Endothelial cell of umbilical vein (primary cell): Measurements from ENCODE around the gene MIER1. TPM values are rescaled to one million over a fixed set of nuclear protein-coding genes. Genes with fewer than 3 reads are reported as not detected.

ENCODE experiments used
- BruUV-seq: library from RNA; stranded (reverse); fragments of 400-500 nt; replicated peaks from 2 replicates; lab custom pipeline; 2021; lab: Mats Ljungman, UMichigan
- CTCF ChIA-PET: fragments of 300-600, 350-600 bp; sonication (Branson Sonifier 250); formaldehyde crosslinking; loops from one replicate; lab custom pipeline; 2021; ENCODE audit warnings: antibody characterized with exemption, inconsistent platforms; lab: Charles Lee
- POLR2A ChIA-PET: fragments of 300-600, 350-600 bp; sonication (Branson Sonifier 250); formaldehyde crosslinking; loops from one replicate; lab custom pipeline; 2021; ENCODE audit warnings: antibody characterized with exemption, inconsistent platforms; lab: Charles Lee
- DNase-seq: peaks from one replicate; pipeline ENCODE4 v3.0.0-alpha.2; 2011; ENCODE audit warnings: low read depth, low spot score
- FAIRE-seq: peaks from 2 replicates; lab custom pipeline; 2011; peaks lifted over from hg19 to GRCh38; lab: Jason Lieb, UNC
- H2AFZ ChIP-seq: 2 replicates; pipeline ENCODE4 v1.6.0; 2012; ENCODE audit warnings: low read depth, low read length, control low read depth, inconsistent platforms
- H3K27ac ChIP-seq: 2 replicates; pipeline ENCODE4 v1.5.1; 2011; ENCODE audit warnings: low read depth, mild to moderate bottlenecking, control low read depth, low read length, moderate library complexity; ENCODE audit not compliant: insufficient read depth
- H3K27me3 ChIP-seq, 2 experiments: 2 replicates each; pipeline versions ENCODE4 v1.6.0 to v1.6.1; 2011; ENCODE audit warnings: low read length in 2 of 2, mixed read lengths in 1 of 2; ENCODE audit not compliant: control insufficient read depth in 2 of 2, insufficient read depth in 2 of 2
- H3K36me3 ChIP-seq, 2 experiments: 2 replicates in 1 of 2; 3 replicates in 1 of 2; pipeline ENCODE4 v1.5.1; 2011; ENCODE audit warnings: low read length in 2 of 2, mild to moderate bottlenecking in 1 of 2, moderate library complexity in 1 of 2; ENCODE audit not compliant: control insufficient read depth in 2 of 2, insufficient read depth in 2 of 2; ENCODE audit errors: extremely low read depth in 1 of 2
- H3K4me1 ChIP-seq: 3 replicates; pipeline ENCODE4 v1.5.1; 2011; ENCODE audit warnings: mild to moderate bottlenecking, low read length; ENCODE audit not compliant: control insufficient read depth, insufficient read depth; ENCODE audit errors: extremely low read depth
- H3K4me2 ChIP-seq: 2 replicates; pipeline ENCODE4 v1.6.1; 2011; ENCODE audit warnings: low read length, control low read depth, mixed read lengths; ENCODE audit not compliant: insufficient read depth
- H3K4me3 ChIP-seq, 3 experiments: fragments of 200-600 bp in 1 of 3; sonication (generic), shearing (Covaris generic) in 1 of 3; replicated peaks in 1 of 3; 2 replicates each; pipeline ENCODE4 v1.5.1; 2011 to 2016; ENCODE audit warnings: control low read depth in 3 of 3, low read length in 3 of 3, mild to moderate bottlenecking in 2 of 3, inconsistent platforms in 1 of 3, low read depth in 1 of 3, moderate library complexity in 1 of 3; ENCODE audit not compliant: insufficient read depth in 1 of 3
- H3K79me2 ChIP-seq: 2 replicates; pipeline ENCODE4 v1.6.0; 2012; ENCODE audit warnings: low read length, inconsistent platforms; ENCODE audit not compliant: control insufficient read depth, insufficient read depth
- H3K9ac ChIP-seq: replicated peaks from 2 replicates; pipeline ENCODE3; 2011; ENCODE audit warnings: low read length, control low read depth; ENCODE audit not compliant: insufficient read depth; ENCODE audit errors: extremely low read depth
- H3K9me1 ChIP-seq: replicated peaks from 3 replicates; pipeline ENCODE4 v1.6.0; 2011; ENCODE audit warnings: mild to moderate bottlenecking, low read length; ENCODE audit not compliant: control insufficient read depth, insufficient read depth; ENCODE audit errors: extremely low read depth
- H3K9me3 ChIP-seq: replicated peaks from 2 replicates; pipeline ENCODE4 v1.5.1; 2012; ENCODE audit warnings: low read length, inconsistent platforms; ENCODE audit not compliant: control insufficient read depth, insufficient read depth
- H4K20me1 ChIP-seq: replicated peaks from 2 replicates; pipeline ENCODE3; 2011; ENCODE audit warnings: mild to moderate bottlenecking, low read length; ENCODE audit not compliant: control insufficient read depth, insufficient read depth; ENCODE audit errors: extremely low read depth
- CTCF ChIP-seq, 2 donors: IDR thresholded peaks; 1 replicate in 1 of 2; 2 replicates in 1 of 2; pipeline ENCODE4 v1.5.1; 2011; ENCODE audit warnings: low read length in 2 of 2, mild to moderate bottlenecking in 2 of 2, moderate library complexity in 2 of 2, control low read depth in 1 of 2, inconsistent platforms in 1 of 2, low read depth in 1 of 2; ENCODE audit not compliant: insufficient read depth in 1 of 2; ENCODE audit errors: extremely low read depth in 1 of 2
- EZH2 ChIP-seq: IDR thresholded peaks from 2 replicates; pipeline ENCODE4 v1.6.1; 2012; ENCODE audit warnings: borderline replicate concordance, low read depth, mild to moderate bottlenecking, moderate library complexity, low read length, inconsistent platforms; ENCODE audit not compliant: severe bottlenecking
- FOS ChIP-seq: IDR thresholded peaks from 2 replicates; pipeline ENCODE4 v1.6.1; 2011; ENCODE audit warnings: mild to moderate bottlenecking, low read length, moderate library complexity, borderline replicate concordance; ENCODE audit not compliant: insufficient read depth
- GATA2 ChIP-seq: IDR thresholded peaks from 2 replicates; pipeline ENCODE4 v1.7.0; 2011; ENCODE audit warnings: low read depth, mild to moderate bottlenecking, moderate library complexity, mixed read lengths, low read length; ENCODE audit not compliant: insufficient read length, insufficient read depth
- JUN ChIP-seq: IDR thresholded peaks from 2 replicates; pipeline ENCODE4 v1.6.1; 2011; ENCODE audit warnings: borderline replicate concordance, low read depth; ENCODE audit not compliant: insufficient read length, insufficient read depth
- MAX ChIP-seq: IDR thresholded peaks from 2 replicates; pipeline ENCODE4 v1.6.1; 2011; ENCODE audit not compliant: insufficient read depth, insufficient read length
- MYC ChIP-seq: IDR thresholded peaks from one replicate; pipeline ENCODE4 v1.6.1; 2011; ENCODE audit warnings: mild to moderate bottlenecking, low read depth, low read length
- POLR2A ChIP-seq: IDR thresholded peaks from 2 replicates; pipeline ENCODE4 v1.6.1; 2012; ENCODE audit warnings: low read depth, mild to moderate bottlenecking, control low read depth, low read length
- POLR2AphosphoS5 ChIP-seq: IDR thresholded peaks from 2 replicates; pipeline ENCODE4 v1.6.1; 2012; ENCODE audit warnings: low read depth, mild to moderate bottlenecking, control low read depth, low read length, moderate library complexity; ENCODE audit not compliant: insufficient read depth
- dilution Hi-C: fragments of 300-500 bp; cut with MboI; formaldehyde crosslinking; loops from one replicate; pipeline ENCODE4 v1.15.0; 2019; ENCODE audit warnings: low sequenced_read_pairs; ENCODE audit not compliant: extremely low pct_ligation_motif_present
- intact Hi-C: fragments of 100-400 bp; cut with micrococcal nuclease; formaldehyde crosslinking; loops from one replicate; pipeline ENCODE4 v1.10.0; 2022
- polyA plus RNA-seq, 4 experiments: library from polyadenylated mRNA; depleted of rRNA in 3 of 4; stranded (reverse) in 3 of 4; unstranded in 1 of 4; fragments of >200 nt; gene quantifications; 2 replicates each; pipeline versions ENCODE4 v1.2.1 to v1.2.3, GENCODE V29; 2011 to 2012; ENCODE audit warnings: missing spikeins in 1 of 4
- total RNA-seq: library from RNA; stranded (reverse); gene quantifications from 2 replicates; pipeline ENCODE4 v1.2.3, GENCODE V29; 2021

Gene MIER1
- total and polyA plus RNA-seq, 2 donors (not counting 3 experiments of a cell fraction or from before 2014, with no cell fraction given), result 7.3 to 36.8 TPM

- Histone ChIP-seq H3K4me2 (no peak overlapping the region), H3K9me3 (no peaks in the 10 kb centered on the region), H3K27ac (no peak overlapping the region), H3K27me3 (no peaks in the 10 kb centered on the region), H3K9ac (no peak overlapping the region), H2AFZ (no peak overlapping the region), H3K4me1 (no peaks in the 10 kb centered on the region), H3K9me1 (no peaks in the 10 kb centered on the region), H3K79me2 (no peaks in the 10 kb centered on the region), H3K36me3 (no peaks in the 10 kb centered on the region), H4K20me1 (no peaks in the 10 kb centered on the region), H3K4me3 (no peak overlapping the region)
- dilution Hi-C loops, result no loop called here
- no peak for FAIRE-seq
- CTCF ChIA-PET, result interaction anchor here (0.9 kb wide), 1 partner anchor 18 kb away, joined by 3 read pairs; no protein-coding TSS in a partner anchor
- intact Hi-C loops, result no loop called here
- no peak for DNase-seq
- POLR2A ChIA-PET, result no interaction called here
- TF ChIP-seq FOS (no peak), CTCF (IDR thresholded peaks at IDR 0.05; ENCODE audit: extremely low read depth in 1 of 2, insufficient read depth in 1 of 2, low read depth in 1 of 2, low read length in 2 of 2) (no peak), MYC (no peak), EZH2 (no peak), GATA2 (no peak), POLR2AphosphoS5 (no peak), MAX (no peak), JUN (no peak), POLR2A (no peak)
- no TSS peak for BruUV-seq
These were observed 107.1 kb downstream of the MIER1 start for GRCh38 chr1:67031859-67032247.

Other genes starting within 250 kb of the MIER1 start
- 4.5 and 12.5 TPM in 2 replicates for gene DYNLT5, start 172.5 kb upstream of the MIER1 start, total RNA-seq
- gene DYNLT5, start 172.5 kb upstream of the MIER1 start, polyA plus RNA-seq, result 3.1 and 4.0 TPM in 2 replicates
- not detected in 2 replicates for gene INSL5, start 123.7 kb upstream of the MIER1 start, total RNA-seq
- not detected in 2 replicates for gene INSL5, start 123.7 kb upstream of the MIER1 start, polyA plus RNA-seq
- gene DNAI4, start 134 bp upstream of the MIER1 start, total RNA-seq, result 3.3 and 4.8 TPM in 2 replicates
- 0.46 and 0.51 TPM in 2 replicates for gene DNAI4, start 134 bp upstream of the MIER1 start, polyA plus RNA-seq
- 6.1 and 6.6 TPM in 2 replicates for gene SLC35D1, start 129.2 kb downstream of the MIER1 start, total RNA-seq
- 2.9 and 3.5 TPM in 2 replicates for gene SLC35D1, start 129.2 kb downstream of the MIER1 start, polyA plus RNA-seq
- gene C1orf141, start 210.0 kb downstream of the MIER1 start, total RNA-seq, result not detected in 2 replicates
- gene C1orf141, start 210.0 kb downstream of the MIER1 start, polyA plus RNA-seq, result not detected in 2 replicates
- gene IL23R, start 241.5 kb downstream of the MIER1 start, total RNA-seq, result not detected in 2 replicates
- not detected in 2 replicates for gene IL23R, start 241.5 kb downstream of the MIER1 start, polyA plus RNA-seq